Lower leg skin (tissue), 4 donors: ENCODE results near the gene ZNF253. TPM values are rescaled to one million over a fixed set of nuclear protein-coding genes. Genes with fewer than 3 reads are reported as not detected.
"Not testable (repeated sequence)": the region's sequence is repeated elsewhere in the genome, so short reads cannot be mapped to it uniquely, and the experiment has no call there.

ENCODE experiments used
- DNase-seq, 2 donors: peaks; one replicate each; pipeline ENCODE4 v3.0.0-alpha.2; 2019; ENCODE audit warnings: low spot score in 2 of 2
- H3K4me3 ChIP-seq: fragments of 200-600 bp; sonication (generic); 2 replicates; pipeline ENCODE4 v1.5.1; 2017; ENCODE audit warnings: mild to moderate bottlenecking, low read depth; ENCODE audit not compliant: poor library complexity, severe bottlenecking
- CTCF ChIP-seq, 3 donors: fragments of 450-650 bp; IDR thresholded peaks; one replicate each; pipeline ENCODE4 v1.5.1; 2016; ENCODE audit warnings: antibody characterized with exemption in 3 of 3, mild to moderate bottlenecking in 3 of 3, moderate library complexity in 2 of 3
- POLR2A ChIP-seq, 2 donors: fragments of 450-650 bp; IDR thresholded peaks; one replicate each; pipeline ENCODE4 v1.6.1; 2016 to 2017; ENCODE audit warnings: antibody characterized with exemption in 2 of 2, mild to moderate bottlenecking in 1 of 2, moderate library complexity in 1 of 2
- WGBS, 2 donors: methylation state at CpG; one replicate each; pipeline ENCODE4 v1.1.5; 2018; 5-methylcytosine and 5-hydroxymethylcytosine counted together
- intact Hi-C: fragments of 100-400 bp; cut with DNase I; formaldehyde crosslinking; loops from one replicate; pipeline ENCODE4 v1.15.0; 2023; ENCODE audit warnings: low total_unique reads
- total RNA-seq, 4 donors: library from RNA; depleted of rRNA; stranded (reverse); fragments of >200 nt; gene quantifications; one replicate each; pipeline ENCODE4 v1.1.0, GENCODE V29; 2016

The ZNF253 gene
- total RNA-seq, 4 donors from 2014 or later, result 4.7 to 7.5 (median 7.0) TPM

DNA sequence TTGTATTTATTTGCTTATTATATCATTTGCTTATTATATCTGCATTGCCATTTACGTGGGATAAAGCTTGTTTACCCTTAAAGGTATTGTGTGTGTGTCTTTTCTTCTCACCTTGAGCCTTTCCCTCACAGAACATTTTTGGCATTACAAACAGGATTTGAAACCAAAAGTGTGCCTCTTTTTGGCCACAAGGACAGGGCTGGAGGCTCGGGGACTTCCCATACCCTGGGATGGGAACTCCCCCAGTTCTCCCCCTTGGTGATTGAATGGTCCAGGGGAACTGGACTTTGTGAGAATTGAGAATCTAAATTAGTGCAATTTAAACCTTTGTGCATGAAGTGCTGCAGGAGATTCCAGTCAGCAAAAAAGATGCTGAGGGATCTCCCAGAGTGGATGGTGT is 41.8 kb upstream of the ZNF253 start:
- intact Hi-C loops, result no loop called here
- WGBS, 2 donors, result 69 to 83% methylated on average over 2 of the region's 2 CpGs
- no peak overlapping the region for H3K4me3 ChIP-seq
- TF ChIP-seq POLR2A (IDR thresholded peaks at IDR 0.05), result no peak
- TF ChIP-seq CTCF (IDR thresholded peaks at IDR 0.05), result no peak
- DNase-seq, result no peak

- DNase-seq, result no peak
- intact Hi-C loops, result no loop called here
- TF ChIP-seq CTCF (IDR thresholded peaks at IDR 0.05) (no peak), POLR2A (IDR thresholded peaks at IDR 0.05) (no peak)
- WGBS, 2 donors, result 92 to 93% methylated on average over 11 of the region's 11 CpGs
- no peak overlapping the region for H3K4me3 ChIP-seq
These were observed 38.8 kb upstream of the ZNF253 start for GRCh38 chr19:19826875-19827274.

DNA sequence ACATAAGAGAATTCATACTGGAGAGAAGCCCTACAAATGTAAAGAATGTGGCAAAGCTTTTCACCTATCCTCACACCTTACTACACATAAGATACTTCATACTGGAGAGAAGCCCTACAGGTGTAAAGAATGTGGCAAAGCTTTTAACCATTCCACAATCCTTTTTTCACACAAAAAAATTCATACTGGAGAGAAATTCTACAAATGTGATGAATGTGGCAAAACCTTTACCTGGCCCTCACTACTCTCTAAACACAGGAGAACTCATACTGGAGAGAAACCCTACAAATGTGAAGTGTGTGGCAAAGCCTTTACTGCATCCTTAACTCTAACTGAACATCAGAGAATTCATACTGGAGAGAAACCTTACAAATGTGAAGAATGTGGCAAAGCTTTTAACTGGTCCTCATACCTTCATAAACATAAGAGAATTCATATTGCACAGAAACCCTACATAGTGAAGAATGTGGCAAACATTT is 30.1 kb upstream of the ZNF253 start:
- TF ChIP-seq POLR2A (IDR thresholded peaks at IDR 0.05), result no peak
- no peak for TF ChIP-seq CTCF (IDR thresholded peaks at IDR 0.05)
- DNase-seq, result no peak
- intact Hi-C loops, result no loop called here
- no peak overlapping the region for H3K4me3 ChIP-seq

- no peak for DNase-seq
- H3K4me3 ChIP-seq, result no peak overlapping the region
- no peak for TF ChIP-seq CTCF (IDR thresholded peaks at IDR 0.05)
- TF ChIP-seq POLR2A (IDR thresholded peaks at IDR 0.05), result no peak
- intact Hi-C loops, result no loop called here
- 95 to 97% methylated on average over 12 of the region's 12 CpGs for WGBS, 2 donors
These were observed 17.9 kb upstream of the ZNF253 start for GRCh38 chr19:19847781-19848180.

DNA sequence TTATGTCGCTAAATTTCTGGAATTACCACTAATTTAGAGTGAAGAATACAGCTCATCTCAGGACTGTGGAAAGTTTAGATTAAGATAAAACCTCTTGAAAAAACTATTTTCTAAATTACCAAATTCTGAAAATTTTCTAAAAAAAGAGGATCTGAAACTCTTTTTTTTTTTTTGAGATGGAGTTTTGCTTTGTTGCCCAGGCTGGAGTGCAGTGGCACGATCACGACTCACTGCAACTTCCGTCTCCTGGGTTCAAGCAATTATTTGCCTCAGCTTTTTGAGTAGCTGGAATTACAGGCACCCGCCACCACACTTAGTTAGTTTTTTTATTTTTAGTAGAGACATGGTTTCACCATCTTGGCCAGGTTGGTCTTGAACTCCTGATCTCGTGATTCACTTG is 16.6 kb upstream of the ZNF253 start:
- no peak for DNase-seq
- H3K4me3 ChIP-seq, result no peak overlapping the region
- intact Hi-C loops, result no loop called here
- WGBS, 2 donors, result 90 to 92% methylated on average over 6 of the region's 6 CpGs
- TF ChIP-seq POLR2A (IDR thresholded peaks at IDR 0.05), result no peak
- TF ChIP-seq CTCF (IDR thresholded peaks at IDR 0.05), result no peak

- H3K4me3 ChIP-seq, intact Hi-C loops, DNase-seq: not testable (repeated sequence)
- 82 to 94% methylated on average over 2 of the region's 2 CpGs for WGBS, 2 donors
These were observed 13.9 kb upstream of the ZNF253 start for GRCh38 chr19:19851740-19852139.
